Esophagus muscularis mucosa (tissue), 3 donors: ENCODE measurements around the gene SIX6.

ENCODE experiments used
- CTCF ChIP-seq, 3 experiments: fragments of 200-600 bp in 2 of 3; fragments of 450-650 bp in 1 of 3; sonication (generic) in 2 of 3; IDR thresholded peaks; one replicate each; pipeline ENCODE4 v1.5.1; 2017 to 2019; ENCODE audit warnings: antibody characterized with exemption in 3 of 3, mild to moderate bottlenecking in 2 of 3, moderate library complexity in 1 of 3
- POLR2A ChIP-seq: fragments of 450-650 bp; IDR thresholded peaks from one replicate; pipeline ENCODE4 v1.6.1; 2017; ENCODE audit warnings: antibody characterized with exemption, moderate library complexity, mild to moderate bottlenecking, low read depth
- POLR2AphosphoS5 ChIP-seq, 2 donors: sonication (generic); formaldehyde crosslinking; IDR thresholded peaks; one replicate each; pipeline ENCODE4 v1.6.1; 2017; ENCODE audit warnings: antibody characterized with exemption in 2 of 2

DNA sequence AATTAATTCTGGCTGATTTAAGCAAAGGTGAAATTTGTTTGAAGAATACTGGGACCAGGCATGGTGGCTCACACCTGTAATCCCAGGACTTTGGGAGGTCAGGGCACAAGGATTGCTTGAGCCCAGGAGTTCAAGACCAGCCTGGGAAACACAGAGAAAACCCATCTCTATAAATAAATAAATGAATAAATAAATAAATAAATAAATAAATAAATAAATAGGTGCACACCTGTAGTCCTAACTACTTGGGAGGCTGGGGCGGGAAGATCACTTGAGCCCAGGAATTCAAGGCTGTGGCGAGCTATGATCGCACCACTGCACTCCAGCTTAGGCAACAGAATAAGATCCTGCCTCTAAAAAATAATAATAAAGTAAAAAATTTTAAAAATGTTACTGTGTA, 18.7 kb upstream of the SIX6 start:
- TF ChIP-seq CTCF (IDR thresholded peaks at IDR 0.05) (no peak), POLR2AphosphoS5 (IDR thresholded peaks at IDR 0.05) (no peak), POLR2A (no peak)
